Tibial nerve (tissue), 4 donors: ENCODE results near the gene FADS2.

Source experiments
- CTCF ChIP-seq, 5 experiments: fragments of 200-600 bp in 3 of 5; fragments of 450-650 bp in 2 of 5; sonication (generic) in 3 of 5; IDR thresholded peaks; one replicate each; pipeline ENCODE4 v1.5.1; 2016 to 2019; ENCODE audit warnings: antibody characterized with exemption in 5 of 5, mild to moderate bottlenecking in 3 of 5, moderate library complexity in 2 of 5
- EP300 ChIP-seq, 2 donors: sonication (generic); formaldehyde crosslinking; IDR thresholded peaks; one replicate each; pipeline ENCODE4 v1.6.1; 2017; ENCODE audit warnings: antibody characterized with exemption in 2 of 2, mild to moderate bottlenecking in 1 of 2
- POLR2A ChIP-seq, 2 donors: fragments of 450-650 bp; IDR thresholded peaks; one replicate each; pipeline ENCODE4 v1.6.1; 2017; ENCODE audit warnings: antibody characterized with exemption in 2 of 2, mild to moderate bottlenecking in 2 of 2, moderate library complexity in 2 of 2

GRCh38 chr11:61905067-61905696 is 77.1 kb downstream of the FADS2 start:
- TF ChIP-seq CTCF (IDR thresholded peaks at IDR 0.05), result no peak
- no peak for TF ChIP-seq EP300 (IDR thresholded peaks at IDR 0.05)
- TF ChIP-seq POLR2A (IDR thresholded peaks at IDR 0.05), result no peak
